H9 (cell line): Measurements from ENCODE around the gene LDLRAD4. TPM values are rescaled to one million over a fixed set of nuclear protein-coding genes. Genes with fewer than 3 reads are reported as not detected.

Source experiments
- DNase-seq: peaks from one replicate; pipeline ENCODE4 v3.0.0-alpha.2; 2017
- H2AFZ ChIP-seq: one replicate; pipeline ENCODE4 v1.6.1; 2013; ENCODE audit warnings: mild to moderate bottlenecking, low read length, control low read depth, moderate library complexity
- H2AK5ac ChIP-seq: 2 replicates; pipeline ENCODE4 v1.6.1; 2013; ENCODE audit warnings: low read length, control low read depth, mixed read lengths; ENCODE audit not compliant: insufficient read length
- H2BK120ac ChIP-seq: one replicate; pipeline ENCODE4 v1.6.1; 2013; ENCODE audit warnings: low read depth, mild to moderate bottlenecking, low read length, control low read depth, inconsistent platforms; ENCODE audit not compliant: poor library complexity, severe bottlenecking
- H2BK12ac ChIP-seq: 2 replicates; pipeline ENCODE4 v1.6.1; 2013; ENCODE audit warnings: low read length, control low read depth, mixed read lengths, low read depth; ENCODE audit not compliant: insufficient read length
- H2BK15ac ChIP-seq: 2 replicates; pipeline ENCODE4 v1.6.1; 2013; ENCODE audit warnings: low read depth, low read length, control low read depth
- H2BK20ac ChIP-seq: one replicate; pipeline ENCODE4 v1.6.1; 2013; ENCODE audit warnings: low read depth, mild to moderate bottlenecking, low read length, control low read depth, inconsistent platforms; ENCODE audit not compliant: poor library complexity, severe bottlenecking
- H2BK5ac ChIP-seq: 2 replicates; pipeline ENCODE4 v1.6.1; 2013; ENCODE audit warnings: low read length, control low read depth, mixed read lengths; ENCODE audit not compliant: insufficient read length
- H3K14ac ChIP-seq: 2 replicates; pipeline ENCODE4 v1.6.1; 2013; ENCODE audit warnings: low read length, control low read depth; ENCODE audit not compliant: insufficient read depth
- H3K18ac ChIP-seq: 2 replicates; pipeline ENCODE4 v1.6.1; 2013; ENCODE audit warnings: low read depth, mild to moderate bottlenecking, mixed read lengths, low read length, control low read depth; ENCODE audit not compliant: insufficient read length
- H3K23ac ChIP-seq: 2 replicates; pipeline ENCODE4 v1.6.1; 2013; ENCODE audit warnings: low read length, control low read depth, mixed read lengths, low read depth; ENCODE audit not compliant: insufficient read length
- H3K23me2 ChIP-seq: 2 replicates; pipeline ENCODE4 v1.6.1; 2013; ENCODE audit warnings: low read depth, mild to moderate bottlenecking, mixed read lengths, low read length, control low read depth; ENCODE audit not compliant: insufficient read length, poor library complexity, severe bottlenecking
- H3K27ac ChIP-seq: 2 replicates; pipeline ENCODE4 v1.5.1; 2013; ENCODE audit warnings: low read length, control low read depth, mixed read lengths, low read depth; ENCODE audit not compliant: insufficient read length
- H3K27me3 ChIP-seq: 2 replicates; pipeline ENCODE4 v1.6.1; 2013; ENCODE audit warnings: low read length, control low read depth, inconsistent platforms; ENCODE audit not compliant: insufficient read depth
- H3K4ac ChIP-seq: 2 replicates; pipeline ENCODE4 v1.6.1; 2013; ENCODE audit warnings: low read depth, mild to moderate bottlenecking, control low read depth, inconsistent platforms, low read length, moderate library complexity
- H3K4me1 ChIP-seq: 2 replicates; pipeline ENCODE4 v1.6.1; 2013; ENCODE audit warnings: low read length, control low read depth, inconsistent platforms; ENCODE audit not compliant: insufficient read depth
- H3K4me2 ChIP-seq: 2 replicates; pipeline ENCODE4 v1.6.1; 2013; ENCODE audit warnings: low read length, control low read depth, mixed read lengths; ENCODE audit not compliant: insufficient read length, insufficient read depth
- H3K56ac ChIP-seq: 2 replicates; pipeline ENCODE4 v1.6.1; 2013; ENCODE audit warnings: low read depth, mild to moderate bottlenecking, mixed read lengths, low read length, control low read depth; ENCODE audit not compliant: insufficient read length
- H3K79me1 ChIP-seq: 2 replicates; pipeline ENCODE4 v1.6.1; 2013; ENCODE audit warnings: low read depth, mild to moderate bottlenecking, moderate library complexity, low read length, control low read depth, inconsistent platforms; ENCODE audit not compliant: insufficient read depth, poor library complexity, severe bottlenecking
- H3K79me2 ChIP-seq: 2 replicates; pipeline ENCODE4 v1.6.1; 2013; ENCODE audit warnings: low read length, control low read depth, inconsistent platforms; ENCODE audit not compliant: insufficient read depth
- H3K9ac ChIP-seq: 2 replicates; pipeline ENCODE4 v1.6.1; 2013; ENCODE audit warnings: low read length, control low read depth, mixed read lengths; ENCODE audit not compliant: insufficient read length; ENCODE audit errors: extremely low read depth
- H3K9me3 ChIP-seq: one replicate; pipeline ENCODE4 v1.6.1; 2013; ENCODE audit warnings: low read depth, low read length, inconsistent platforms; ENCODE audit not compliant: control insufficient read depth
- H3T11ph ChIP-seq: one replicate; pipeline ENCODE4 v1.6.1; 2013; ENCODE audit warnings: mild to moderate bottlenecking, low read length, control low read depth, inconsistent platforms
- H4K20me1 ChIP-seq: one replicate; pipeline ENCODE4 v1.6.1; 2013; ENCODE audit not compliant: control insufficient read depth, insufficient read length, insufficient read depth
- H4K5ac ChIP-seq: 2 replicates; pipeline ENCODE4 v1.6.1; 2013; ENCODE audit warnings: low read depth, mild to moderate bottlenecking, mixed read lengths, low read length, control low read depth; ENCODE audit not compliant: insufficient read length
- H4K8ac ChIP-seq: replicated peaks from 2 replicates; pipeline ENCODE4 v1.6.1; 2013; ENCODE audit warnings: low read length, control low read depth, mixed read lengths, low read depth; ENCODE audit not compliant: insufficient read length
- H4K91ac ChIP-seq: 2 replicates; pipeline ENCODE4 v1.6.1; 2013; ENCODE audit warnings: low read depth, mild to moderate bottlenecking, moderate library complexity, mixed read lengths, low read length, control low read depth; ENCODE audit not compliant: insufficient read length
- H3K27ac Mint-ChIP-seq, 3 experiments: 2 replicates in 2 of 3; 3 replicates in 1 of 3; pipeline ENCODE4 v1.8.0; 2020 to 2021; ENCODE audit warnings: mixed read lengths in 3 of 3, mild to moderate bottlenecking in 1 of 3, moderate library complexity in 1 of 3
- H3K27me3 Mint-ChIP-seq: 2 replicates; pipeline ENCODE4 v1.8.0; 2021; ENCODE audit warnings: low read depth, mild to moderate bottlenecking, moderate library complexity, mixed read lengths
- H3K36me3 Mint-ChIP-seq, 3 experiments: 2 replicates in 2 of 3; 3 replicates in 1 of 3; pipeline ENCODE4 v1.8.0; 2020 to 2021; ENCODE audit warnings: low read depth in 3 of 3, mixed read lengths in 3 of 3; ENCODE audit not compliant: insufficient read depth in 1 of 3
- H3K4me1 Mint-ChIP-seq, 2 experiments: 2 replicates each; pipeline ENCODE4 v1.8.0; 2020; ENCODE audit warnings: mixed read lengths in 2 of 2
- H3K4me3 Mint-ChIP-seq, 2 experiments: 2 replicates in 1 of 2; 3 replicates in 1 of 2; pipeline ENCODE4 v1.8.0; 2020 to 2021; ENCODE audit warnings: mild to moderate bottlenecking in 2 of 2, mixed read lengths in 2 of 2, moderate library complexity in 1 of 2
- H3K9me3 Mint-ChIP-seq, 2 experiments: 2 replicates in 1 of 2; 3 replicates in 1 of 2; pipeline ENCODE4 v1.8.0; 2020; ENCODE audit warnings: mild to moderate bottlenecking in 2 of 2, mixed read lengths in 2 of 2, moderate library complexity in 1 of 2
- CTCF ChIP-seq: fragments of 200-600 bp; sonication (generic); conservative IDR thresholded peaks from 3 replicates; pipeline ENCODE4 v1.8.0; 2021; ENCODE audit warnings: antibody characterized with exemption, mild to moderate bottlenecking
- WGBS: extraction: QIAGEN DNeasy Blood & Tissue Kit; methylation state at CpG from one replicate; pipeline ENCODE4 v1.1.7; 2013; ENCODE audit warnings: missing lambda C conversion rate, low lambda C conversion rate, mixed read lengths; ENCODE audit not compliant: insufficient read length; ENCODE audit errors: extremely low coverage; 5-methylcytosine and 5-hydroxymethylcytosine counted together
- total RNA-seq: library from RNA; stranded (reverse); gene quantifications from 2 replicates; pipeline ENCODE4 v1.2.1, GENCODE V29; 2021

The LDLRAD4 gene
- total RNA-seq, 1 experiment from 2014 or later: 3.9 TPM

GRCh38 chr18:13199169-13199568, 19.4 kb upstream of the LDLRAD4 start:
- TF ChIP-seq CTCF: no peak
- Histone ChIP-seq H2BK20ac (no peak overlapping the region), H3K79me2 (no peaks in the 10 kb centered on the region), H3T11ph (no peak overlapping the region), H2BK15ac (no peak overlapping the region), H4K20me1 (no peaks in the 10 kb centered on the region), H3K4ac (no peak overlapping the region), H3K14ac (no peak overlapping the region), H3K4me1 (no peaks in the 10 kb centered on the region), H2AK5ac (no peak overlapping the region), H3K79me1 (no peaks in the 10 kb centered on the region), H3K4me2 (no peak overlapping the region), H4K5ac (no peak overlapping the region), H3K18ac (no peak overlapping the region), H3K23ac (no peak overlapping the region), H3K56ac (no peak overlapping the region), H2BK5ac (no peak overlapping the region), H4K8ac (no peak overlapping the region), H2BK120ac (no peak overlapping the region), H3K23me2 (no peaks in the 10 kb centered on the region), H2BK12ac (no peak overlapping the region), H2AFZ (no peak overlapping the region), H3K27ac (no peak overlapping the region), H3K27me3 (no peaks in the 10 kb centered on the region), H3K9ac (no peak overlapping the region), H3K9me3 (peaks cover 14% of the 10 kb centered on the region), H4K91ac (no peak overlapping the region)
- Mint-ChIP-seq H3K36me3 (peaks cover 8 to 19% (median 13%) of the 10 kb centered on the region in 3 experiments), H3K27ac (no peak overlapping the region), H3K9me3 (peaks cover 33 to 35% of the 10 kb centered on the region in 2 experiments), H3K4me3 (no peak overlapping the region), H3K27me3 (peaks cover 5% of the 10 kb centered on the region; the same call in 1 of the 2 replicates), H3K4me1 (no peaks in the 10 kb centered on the region)
- no peak for DNase-seq
- WGBS: no CpG with 5 or more reads among the region's 3 CpGs
